HFF-Myc (cell line): ENCODE results near the gene RMND1.
"Not testable (repeated sequence)": the region's sequence is repeated elsewhere in the genome, so short reads cannot be mapped to it uniquely, and the experiment has no call there.

Source experiments
- DNase-seq: peaks from one replicate; pipeline ENCODE4 v3.0.0-alpha.2; 2011; ENCODE audit warnings: low read depth; ENCODE audit errors: extremely low read depth
- H3K4me3 ChIP-seq: replicated peaks from 2 replicates; pipeline ENCODE4 v1.5.1; 2011; ENCODE audit warnings: low read depth, mild to moderate bottlenecking, control low read depth, low read length
- TF ChIP-seq, protein P1 (sequence below): IDR thresholded peaks from 2 replicates; pipeline ENCODE4 v1.5.1; 2012; ENCODE audit warnings: mild to moderate bottlenecking, low read depth, low read length, control low read depth; ENCODE audit errors: missing control alignments

RMND1 gene

DNA sequence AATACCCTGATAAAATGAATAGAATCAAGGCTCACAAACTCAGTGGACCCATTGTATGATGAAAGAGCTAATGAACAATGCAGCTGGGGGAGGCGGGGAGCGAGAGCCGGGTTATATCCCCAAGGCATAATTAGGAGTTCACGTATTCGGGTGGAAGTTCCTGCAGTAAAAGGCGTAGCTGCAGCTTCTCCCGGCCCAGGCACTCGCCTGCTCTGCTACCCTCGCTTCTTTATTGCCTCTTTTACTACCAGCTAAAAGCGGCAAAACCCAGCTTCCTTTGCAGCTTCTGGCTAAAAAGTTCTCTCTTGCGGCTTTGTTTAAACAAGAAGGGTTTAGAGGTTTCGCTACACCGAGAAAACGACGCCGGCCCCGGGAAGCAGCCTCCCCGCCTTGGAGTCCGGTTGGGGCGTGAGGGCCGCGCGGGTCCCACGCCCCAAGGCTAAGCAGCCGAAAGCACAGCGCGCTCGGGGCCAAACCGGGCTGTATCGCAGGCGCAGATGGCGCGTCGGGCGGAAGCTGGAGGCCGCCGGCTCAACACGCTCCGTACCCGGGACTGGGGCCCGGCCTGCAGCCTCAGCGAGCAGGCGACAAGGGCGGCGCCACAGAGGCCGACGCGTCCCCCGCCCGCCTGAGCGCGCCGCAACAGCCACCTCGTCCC lies 62.2 kb downstream of the RMND1 start:
- TF ChIP-seq, protein P1, sequence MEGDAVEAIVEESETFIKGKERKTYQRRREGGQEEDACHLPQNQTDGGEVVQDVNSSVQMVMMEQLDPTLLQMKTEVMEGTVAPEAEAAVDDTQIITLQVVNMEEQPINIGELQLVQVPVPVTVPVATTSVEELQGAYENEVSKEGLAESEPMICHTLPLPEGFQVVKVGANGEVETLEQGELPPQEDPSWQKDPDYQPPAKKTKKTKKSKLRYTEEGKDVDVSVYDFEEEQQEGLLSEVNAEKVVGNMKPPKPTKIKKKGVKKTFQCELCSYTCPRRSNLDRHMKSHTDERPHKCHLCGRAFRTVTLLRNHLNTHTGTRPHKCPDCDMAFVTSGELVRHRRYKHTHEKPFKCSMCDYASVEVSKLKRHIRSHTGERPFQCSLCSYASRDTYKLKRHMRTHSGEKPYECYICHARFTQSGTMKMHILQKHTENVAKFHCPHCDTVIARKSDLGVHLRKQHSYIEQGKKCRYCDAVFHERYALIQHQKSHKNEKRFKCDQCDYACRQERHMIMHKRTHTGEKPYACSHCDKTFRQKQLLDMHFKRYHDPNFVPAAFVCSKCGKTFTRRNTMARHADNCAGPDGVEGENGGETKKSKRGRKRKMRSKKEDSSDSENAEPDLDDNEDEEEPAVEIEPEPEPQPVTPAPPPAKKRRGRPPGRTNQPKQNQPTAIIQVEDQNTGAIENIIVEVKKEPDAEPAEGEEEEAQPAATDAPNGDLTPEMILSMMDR = no peak
- DNase-seq = no peak
- H3K4me3 ChIP-seq = peak overlapping the region; percentile 79

DNA sequence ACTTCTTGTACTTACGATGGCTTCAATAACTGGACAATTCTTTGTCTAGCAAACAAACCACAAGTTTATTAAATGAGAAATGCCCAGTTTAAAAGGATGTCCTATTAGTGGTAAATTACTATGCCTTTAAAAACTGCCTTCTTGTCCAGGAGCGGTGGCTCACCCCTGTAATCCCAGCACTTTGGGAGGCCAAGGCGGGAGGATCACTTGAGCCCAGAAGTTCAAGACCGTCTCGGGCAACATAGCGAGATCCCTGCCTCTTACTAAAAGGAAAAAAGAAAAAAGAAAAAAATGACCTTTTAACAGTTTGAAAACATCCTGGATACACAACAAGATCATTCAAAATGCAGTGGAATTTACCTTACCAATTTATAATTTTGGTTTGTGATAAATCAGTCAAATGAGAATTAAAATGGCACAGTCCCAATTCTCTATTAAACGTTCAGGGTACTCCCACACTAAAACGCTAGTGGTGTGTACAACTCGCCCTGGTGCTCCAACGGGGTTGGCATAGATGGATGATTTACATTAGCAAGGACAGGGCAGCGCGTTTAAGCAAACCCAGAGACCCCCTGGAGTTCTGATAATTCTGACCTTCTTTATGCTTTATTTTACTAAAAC lies 62.8 kb downstream of the RMND1 start:
- peak overlapping the region; percentile 79 for H3K4me3 ChIP-seq
- DNase-seq = no peak
- TF ChIP-seq, protein P1 = no peak

DNA sequence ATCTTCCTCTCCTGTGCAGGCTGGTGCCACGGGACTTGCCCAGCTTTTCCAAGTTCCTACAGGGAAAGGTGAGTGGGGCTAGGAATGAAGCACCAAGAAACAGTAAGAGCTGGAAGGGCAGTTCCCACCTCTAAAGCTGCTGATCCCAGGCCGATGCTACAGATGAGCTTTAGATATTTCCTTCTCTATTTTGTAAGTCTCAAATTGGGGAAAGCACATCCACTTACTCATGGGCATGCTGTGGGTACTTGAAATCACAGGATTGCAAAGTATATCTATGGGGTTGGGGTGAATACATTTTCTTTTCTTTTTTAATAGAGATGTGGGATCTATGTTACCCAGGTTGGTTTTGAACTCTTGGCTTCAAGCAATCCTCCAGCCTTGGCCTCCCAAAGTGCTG lies 63.7 kb downstream of the RMND1 start:
- TF ChIP-seq, protein P1 = no peak

DNA sequence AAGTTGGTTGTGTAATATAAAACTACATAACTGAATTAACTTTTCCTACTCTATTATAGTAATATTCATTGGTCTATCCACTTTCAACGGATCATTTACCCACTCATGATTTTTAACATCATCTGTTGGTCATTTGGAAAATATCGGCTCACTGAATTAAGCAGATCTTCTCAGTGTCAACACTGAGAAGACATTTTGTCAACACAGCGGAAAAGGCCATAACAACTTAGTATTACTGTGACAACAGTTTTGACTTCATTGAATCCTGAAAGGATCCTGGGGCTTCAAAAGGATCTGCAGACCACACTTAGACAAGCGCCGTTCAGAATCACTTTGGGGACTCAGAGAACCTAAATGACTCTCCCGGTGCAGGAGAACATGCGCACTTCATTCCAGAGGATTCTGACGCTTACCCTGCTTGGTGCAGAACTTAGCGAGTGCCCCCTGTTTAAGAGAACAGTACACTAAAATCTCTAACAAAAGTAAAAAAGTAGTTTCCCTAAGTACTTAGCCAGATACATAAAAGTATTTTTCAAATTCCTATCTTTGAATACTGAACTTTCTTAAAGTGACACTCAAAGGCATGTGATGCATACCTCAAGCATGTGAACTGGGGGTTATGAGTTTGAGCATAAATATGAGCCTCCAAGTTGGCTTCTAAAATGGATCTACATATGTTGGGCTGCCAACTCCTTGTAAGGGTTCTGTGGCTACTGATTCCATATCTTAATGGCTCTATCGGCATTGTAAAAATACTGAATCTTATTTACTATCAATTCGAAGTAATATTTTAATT lies 64.6 kb downstream of the RMND1 start:
- H3K4me3 ChIP-seq = no peak overlapping the region
- TF ChIP-seq, protein P1 = no peak
- DNase-seq = no peak

More for the DNA sequence above, 63.7 kb downstream of the RMND1 start:
- H3K4me3 ChIP-seq = no peak overlapping the region
- no peak for DNase-seq

DNA sequence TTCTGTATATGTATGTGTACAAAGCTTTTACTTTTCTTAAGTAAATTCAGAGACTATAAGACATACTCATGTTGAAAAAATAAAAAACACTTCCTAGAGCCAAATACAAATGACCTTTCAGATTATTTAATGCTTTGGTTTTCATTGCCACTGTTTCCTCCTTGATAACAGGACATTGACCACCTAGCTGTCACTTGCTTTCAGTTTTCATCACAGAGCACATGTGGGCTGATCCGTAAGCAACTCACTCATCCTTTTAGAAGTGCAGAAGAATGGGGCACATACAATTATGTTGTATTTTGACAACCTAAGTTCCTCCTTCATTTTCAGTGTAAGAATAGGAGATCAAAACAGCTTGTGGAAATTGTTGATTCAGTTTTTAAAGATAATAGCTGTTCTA lies 66.7 kb downstream of the RMND1 start:
- no peak for DNase-seq
- no peak overlapping the region for H3K4me3 ChIP-seq
- TF ChIP-seq, protein P1 = no peak

DNA sequence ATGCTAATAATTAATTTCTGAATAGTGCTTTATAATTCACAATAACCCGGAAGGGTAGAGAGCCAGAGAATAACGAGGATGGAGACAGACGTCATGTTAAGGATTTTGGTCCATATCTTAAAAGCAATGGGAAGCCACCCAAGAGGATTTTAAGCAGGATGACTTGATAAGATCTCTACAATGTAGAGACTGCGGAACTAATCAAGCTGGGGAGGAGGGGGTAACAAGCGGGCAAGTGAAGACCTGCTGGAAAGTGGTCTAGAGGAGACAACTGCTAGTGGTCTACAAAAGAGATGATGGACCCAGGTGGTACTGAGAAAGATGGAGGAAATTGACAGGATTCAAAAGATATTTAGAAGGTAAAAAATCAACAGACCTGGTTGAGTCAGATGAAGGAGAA lies 67.8 kb downstream of the RMND1 start:
- no peak overlapping the region for H3K4me3 ChIP-seq
- TF ChIP-seq, protein P1 = no peak
- DNase-seq = no peak

DNA sequence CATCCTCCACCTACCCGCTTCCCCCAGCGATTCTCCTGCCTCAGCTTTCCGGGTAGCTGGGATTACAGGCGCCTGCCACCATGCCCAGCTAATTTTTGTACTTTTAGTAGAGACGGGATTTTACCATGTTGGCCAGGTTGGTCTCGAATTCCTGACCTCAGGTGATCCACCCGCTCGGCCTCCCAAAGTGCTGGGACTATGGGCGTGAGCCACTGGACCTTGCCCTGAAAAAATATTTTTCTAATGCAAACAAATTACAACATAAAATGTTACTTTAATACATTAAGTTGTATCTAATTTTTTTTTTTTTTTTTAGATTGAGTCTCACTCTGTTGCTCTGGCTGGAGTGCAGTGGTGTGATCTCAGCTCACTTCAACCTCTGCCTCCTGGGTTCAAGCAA lies 69.3 kb downstream of the RMND1 start:
- not testable (repeated sequence) for H3K4me3 ChIP-seq, DNase-seq
